A549 (cell line): ENCODE measurements around the gene GPS1.

Source experiments
- CBX2 ChIP-seq: fragments of 200-600 bp; sonication (generic); IDR thresholded peaks from 2 replicates; pipeline ENCODE4 v1.6.1; 2016; ENCODE audit warnings: low read depth, mild to moderate bottlenecking, borderline replicate concordance
- CEBPB ChIP-seq, 2 experiments: fragments of >200 bp in 1 of 2; sonication (Bioruptor Twin) in 1 of 2; formaldehyde crosslinking in 1 of 2; IDR thresholded peaks; 2 replicates each; pipeline ENCODE4 v1.6.1; 2012 to 2016
- CTCF ChIP-seq: fragments of >200 bp; sonication (Bioruptor Twin); formaldehyde crosslinking; IDR thresholded peaks from 3 replicates; pipeline ENCODE4 v1.5.1; 2016
- ELK1 ChIP-seq: fragments of 150-350 bp; IDR thresholded peaks from 2 replicates; pipeline ENCODE4 v1.6.1; 2014; ENCODE audit warnings: low read depth, mild to moderate bottlenecking, low read length
- EP300 ChIP-seq, 2 experiments: fragments of >200 bp; sonication (Bioruptor Twin); formaldehyde crosslinking; IDR thresholded peaks; 2 replicates in 1 of 2; 3 replicates in 1 of 2; pipeline ENCODE4 v1.6.1; 2016 to 2017
- HDAC2 ChIP-seq: fragments of 200-600 bp; sonication (generic); IDR thresholded peaks from 2 replicates; pipeline ENCODE4 v1.6.1; 2016
- POLR2A ChIP-seq: IDR thresholded peaks from 2 replicates; pipeline ENCODE4 v1.6.1; 2012; ENCODE audit warnings: mild to moderate bottlenecking, low read length
- RFX5 ChIP-seq: fragments of 450-650 bp; IDR thresholded peaks from 2 replicates; pipeline ENCODE4 v1.7.1; 2014; ENCODE audit warnings: antibody characterized with exemption, mild to moderate bottlenecking, moderate library complexity
- SMC3 ChIP-seq: fragments of >200 bp; sonication (Bioruptor Twin); formaldehyde crosslinking; IDR thresholded peaks from 3 replicates; pipeline ENCODE4 v1.6.1; 2018; ENCODE audit warnings: inconsistent platforms
- ZC3H11A ChIP-seq: fragments of 450-650 bp; IDR thresholded peaks from 2 replicates; pipeline ENCODE4 v1.6.1; 2014; ENCODE audit warnings: antibody characterized with exemption, mild to moderate bottlenecking
- TF ChIP-seq, protein P1 (sequence below): fragments of 200-600 bp; sonication (generic); IDR thresholded peaks from 2 replicates; pipeline ENCODE4 v1.6.1; 2016; ENCODE audit warnings: antibody characterized with exemption, mild to moderate bottlenecking, moderate library complexity
- TF ChIP-seq, protein P2 (sequence below): fragments of 450-650 bp; IDR thresholded peaks from 2 replicates; pipeline ENCODE4 v1.6.1; 2014; ENCODE audit warnings: antibody characterized with exemption
- TF ChIP-seq, protein P3 (sequence below): IDR thresholded peaks from 2 replicates; pipeline ENCODE4 v1.6.1; 2012; ENCODE audit warnings: low read depth, borderline replicate concordance

GRCh38 chr17:82048571-82048971, 3.1 kb upstream of the GPS1 start:
- TF ChIP-seq CTCF (no peak), ZC3H11A (no peak), HDAC2 (no peak), CBX2 (no peak), CEBPB (IDR thresholded peaks at IDR 0.05) (no peak), EP300 (IDR thresholded peaks at IDR 0.05) (no peak), RFX5 (no peak), ELK1 (no peak), SMC3 (no peak), POLR2A (no peak)
- TF ChIP-seq, protein P1, sequence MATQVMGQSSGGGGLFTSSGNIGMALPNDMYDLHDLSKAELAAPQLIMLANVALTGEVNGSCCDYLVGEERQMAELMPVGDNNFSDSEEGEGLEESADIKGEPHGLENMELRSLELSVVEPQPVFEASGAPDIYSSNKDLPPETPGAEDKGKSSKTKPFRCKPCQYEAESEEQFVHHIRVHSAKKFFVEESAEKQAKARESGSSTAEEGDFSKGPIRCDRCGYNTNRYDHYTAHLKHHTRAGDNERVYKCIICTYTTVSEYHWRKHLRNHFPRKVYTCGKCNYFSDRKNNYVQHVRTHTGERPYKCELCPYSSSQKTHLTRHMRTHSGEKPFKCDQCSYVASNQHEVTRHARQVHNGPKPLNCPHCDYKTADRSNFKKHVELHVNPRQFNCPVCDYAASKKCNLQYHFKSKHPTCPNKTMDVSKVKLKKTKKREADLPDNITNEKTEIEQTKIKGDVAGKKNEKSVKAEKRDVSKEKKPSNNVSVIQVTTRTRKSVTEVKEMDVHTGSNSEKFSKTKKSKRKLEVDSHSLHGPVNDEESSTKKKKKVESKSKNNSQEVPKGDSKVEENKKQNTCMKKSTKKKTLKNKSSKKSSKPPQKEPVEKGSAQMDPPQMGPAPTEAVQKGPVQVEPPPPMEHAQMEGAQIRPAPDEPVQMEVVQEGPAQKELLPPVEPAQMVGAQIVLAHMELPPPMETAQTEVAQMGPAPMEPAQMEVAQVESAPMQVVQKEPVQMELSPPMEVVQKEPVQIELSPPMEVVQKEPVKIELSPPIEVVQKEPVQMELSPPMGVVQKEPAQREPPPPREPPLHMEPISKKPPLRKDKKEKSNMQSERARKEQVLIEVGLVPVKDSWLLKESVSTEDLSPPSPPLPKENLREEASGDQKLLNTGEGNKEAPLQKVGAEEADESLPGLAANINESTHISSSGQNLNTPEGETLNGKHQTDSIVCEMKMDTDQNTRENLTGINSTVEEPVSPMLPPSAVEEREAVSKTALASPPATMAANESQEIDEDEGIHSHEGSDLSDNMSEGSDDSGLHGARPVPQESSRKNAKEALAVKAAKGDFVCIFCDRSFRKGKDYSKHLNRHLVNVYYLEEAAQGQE = no peak
- TF ChIP-seq, protein P2, sequence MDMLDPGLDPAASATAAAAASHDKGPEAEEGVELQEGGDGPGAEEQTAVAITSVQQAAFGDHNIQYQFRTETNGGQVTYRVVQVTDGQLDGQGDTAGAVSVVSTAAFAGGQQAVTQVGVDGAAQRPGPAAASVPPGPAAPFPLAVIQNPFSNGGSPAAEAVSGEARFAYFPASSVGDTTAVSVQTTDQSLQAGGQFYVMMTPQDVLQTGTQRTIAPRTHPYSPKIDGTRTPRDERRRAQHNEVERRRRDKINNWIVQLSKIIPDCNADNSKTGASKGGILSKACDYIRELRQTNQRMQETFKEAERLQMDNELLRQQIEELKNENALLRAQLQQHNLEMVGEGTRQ = no peak
- TF ChIP-seq, protein P3, sequence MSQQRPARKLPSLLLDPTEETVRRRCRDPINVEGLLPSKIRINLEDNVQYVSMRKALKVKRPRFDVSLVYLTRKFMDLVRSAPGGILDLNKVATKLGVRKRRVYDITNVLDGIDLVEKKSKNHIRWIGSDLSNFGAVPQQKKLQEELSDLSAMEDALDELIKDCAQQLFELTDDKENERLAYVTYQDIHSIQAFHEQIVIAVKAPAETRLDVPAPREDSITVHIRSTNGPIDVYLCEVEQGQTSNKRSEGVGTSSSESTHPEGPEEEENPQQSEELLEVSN = no peak
